A549 treated with AZD9567 at 1 μM for 4 hours (cell line): Measurements from ENCODE around the gene ZNG1F. TPM values are rescaled to one million over a fixed set of nuclear protein-coding genes. Genes with fewer than 3 reads are reported as not detected.

Experiments used
- total RNA-seq: library from RNA; stranded (reverse); fragments of 200-300 nt; extraction: Qiagen RNA extraction; gene quantifications from 5 replicates; pipeline ENCODE4 v1.2.3, GENCODE V29; 2022; ENCODE audit not compliant: insufficient read depth

Gene ZNG1F
- total RNA-seq, result 4.9 to 28.6 TPM (median 19.7 TPM) in 5 replicates

DNA sequence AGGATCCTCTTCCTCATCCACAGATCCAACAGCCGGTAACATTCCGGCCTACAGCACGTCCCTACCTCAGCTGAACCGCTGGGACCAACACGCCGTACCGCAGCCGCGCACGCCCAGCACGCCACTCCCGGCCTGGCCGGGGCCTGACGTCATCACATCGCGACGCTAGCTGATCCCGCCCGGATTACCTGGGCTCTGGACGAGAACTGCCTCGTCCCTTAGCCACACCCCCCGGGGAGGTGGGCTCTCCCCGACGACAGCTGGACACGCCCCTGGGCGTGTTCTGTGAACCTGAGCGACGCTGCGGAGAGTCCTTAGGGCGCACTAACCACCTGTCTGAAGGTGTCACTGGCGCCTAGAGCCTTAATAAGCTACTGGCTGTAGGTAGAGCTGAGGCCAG is at the start of gene ZNG1F:
TSS of gene ZNG1F (minus strand) at position 101 of the 400 bp plus-strand sequence. CDS start at position 42, 59 bp downstream.

DNA sequence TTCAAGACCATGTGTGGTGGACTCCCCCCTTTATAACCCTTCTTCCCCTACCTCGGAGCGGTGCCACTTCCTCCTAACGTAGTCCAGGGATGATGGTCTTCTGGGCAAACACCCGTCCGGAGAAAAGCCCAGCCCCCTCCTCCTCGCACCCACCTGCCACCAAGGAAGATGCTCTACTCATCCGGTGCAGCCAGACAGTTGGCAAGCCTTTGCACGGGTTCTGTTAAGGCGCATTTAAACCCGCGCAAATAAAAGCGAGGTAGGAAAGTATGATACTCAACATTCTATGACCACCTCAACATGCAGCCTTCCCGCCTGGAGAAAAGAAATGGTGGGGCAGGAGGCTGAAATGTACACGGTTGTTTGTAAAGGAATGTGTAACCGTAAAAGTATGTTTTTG is 60.5 kb downstream of the ZNG1F start, which contains the start of gene FOXD4L6:
TSS of gene FOXD4L6 (minus strand) at position 101 of the 400 bp plus-strand sequence. CDS start 298 bp downstream, outside the sequence.

Other genes starting within 250 kb of the ZNG1F start
- gene FOXD4L6, start 60.6 kb downstream of the ZNG1F start, total RNA-seq, result 0.14 TPM in 1 of 5 replicates, not detected in the others